Epithelial cell of prostate (primary cell): Measurements from ENCODE around the gene DYTN.

Source experiments
- DNase-seq: peaks from one replicate; pipeline ENCODE4 v3.0.0-alpha.2; 2011; ENCODE audit warnings: low read depth, low spot score
- H3K27ac ChIP-seq: fragments of 450-650 bp; 2 replicates; pipeline ENCODE4 v1.5.1; 2017; ENCODE audit warnings: mild to moderate bottlenecking

Gene DYTN

DNA sequence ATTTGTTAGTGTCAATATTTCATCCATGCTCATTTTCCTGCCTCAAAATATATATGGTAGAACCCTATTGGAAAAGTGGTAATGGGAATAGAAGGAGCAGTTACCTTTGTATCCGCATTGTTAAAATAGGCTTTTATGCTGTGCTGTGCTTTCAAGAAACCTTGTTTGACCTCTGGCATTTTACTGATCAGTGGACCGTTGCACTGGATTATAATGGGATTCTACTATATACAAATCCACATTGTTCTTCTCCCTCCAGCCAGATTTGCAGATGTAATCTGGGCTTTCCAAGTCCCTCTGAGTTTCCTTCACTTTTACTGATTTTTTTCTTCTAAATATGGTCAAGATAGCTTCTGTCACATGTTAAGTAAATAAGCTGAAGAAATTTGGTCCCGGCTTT, 99.2 kb downstream of the DYTN start:
- DNase-seq, result no peak
- no peak overlapping the region for H3K27ac ChIP-seq

DNA sequence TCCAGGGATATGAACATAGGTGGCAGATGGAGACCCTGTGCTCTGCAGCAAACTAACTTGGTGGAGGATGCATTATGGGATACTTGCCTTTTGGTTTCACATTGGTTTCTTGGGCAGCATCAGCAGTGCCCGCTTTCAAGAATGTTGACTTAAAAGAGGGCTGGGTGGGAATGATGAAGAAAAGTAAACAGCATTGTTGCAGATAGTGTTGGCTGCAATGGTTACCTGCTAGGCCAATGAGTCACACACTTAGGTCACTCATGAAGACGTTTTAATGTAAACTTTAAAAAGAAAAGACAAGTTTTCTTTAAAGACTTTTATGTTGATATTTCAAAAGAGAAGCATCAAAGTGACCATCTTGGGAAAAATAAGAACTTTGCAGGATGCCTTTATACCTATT, 102.0 kb downstream of the DYTN start:
- no peak overlapping the region for H3K27ac ChIP-seq
- DNase-seq, result peak; percentile 20

DNA sequence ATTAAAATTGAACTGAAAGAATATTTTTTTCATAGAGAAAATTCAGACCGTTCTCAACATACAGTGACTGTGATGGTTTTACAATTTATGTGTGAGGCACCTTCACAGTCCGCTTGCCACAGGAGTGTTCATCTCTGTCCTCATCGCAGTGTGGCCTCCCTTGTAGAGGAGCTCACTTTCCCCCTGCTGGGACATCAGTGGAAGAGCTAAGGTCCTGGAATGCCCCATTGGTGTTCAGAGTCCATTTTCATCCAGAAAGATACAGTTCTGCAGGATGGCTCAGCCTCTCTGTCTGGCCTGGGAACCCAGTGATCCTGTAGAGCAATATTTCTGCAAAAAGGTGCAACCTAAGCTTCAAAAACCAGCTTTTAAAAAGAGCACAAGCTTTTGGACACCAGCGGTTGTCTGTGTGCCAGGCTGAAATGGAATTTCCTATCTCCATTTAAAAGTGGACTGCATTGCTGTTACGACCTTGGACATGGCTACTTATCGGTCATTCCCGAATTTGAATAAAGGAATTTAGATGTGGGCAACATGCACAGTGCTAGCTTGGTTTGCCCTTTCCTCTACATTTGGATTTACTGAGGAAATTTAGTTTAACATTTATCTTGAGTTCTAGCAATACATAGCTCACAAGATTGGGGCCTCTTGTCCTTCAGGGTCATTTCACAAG, 102.6 kb downstream of the DYTN start:
- H3K27ac ChIP-seq, result no peak overlapping the region
- no peak for DNase-seq

DNA sequence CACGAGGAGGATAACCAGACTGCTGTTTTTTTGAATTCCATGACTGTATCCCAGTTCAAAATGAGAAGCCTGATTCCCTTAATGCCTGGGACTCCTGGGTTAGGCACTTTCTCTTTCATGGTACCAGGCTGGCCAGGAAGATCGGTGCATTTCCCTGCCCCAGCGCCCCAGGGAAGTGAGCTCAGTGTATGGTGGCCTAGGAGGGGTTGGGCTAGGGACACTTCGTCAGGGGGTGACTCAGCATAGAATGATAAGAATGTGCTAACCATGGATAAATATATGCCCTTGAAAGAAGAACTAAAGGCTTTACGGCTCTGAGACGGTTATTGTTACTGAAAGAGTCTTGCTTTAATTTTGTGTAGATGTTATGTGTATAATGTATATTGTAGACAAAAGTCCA, 103.4 kb downstream of the DYTN start:
- H3K27ac ChIP-seq, result no peak overlapping the region
- DNase-seq, result no peak

DNA sequence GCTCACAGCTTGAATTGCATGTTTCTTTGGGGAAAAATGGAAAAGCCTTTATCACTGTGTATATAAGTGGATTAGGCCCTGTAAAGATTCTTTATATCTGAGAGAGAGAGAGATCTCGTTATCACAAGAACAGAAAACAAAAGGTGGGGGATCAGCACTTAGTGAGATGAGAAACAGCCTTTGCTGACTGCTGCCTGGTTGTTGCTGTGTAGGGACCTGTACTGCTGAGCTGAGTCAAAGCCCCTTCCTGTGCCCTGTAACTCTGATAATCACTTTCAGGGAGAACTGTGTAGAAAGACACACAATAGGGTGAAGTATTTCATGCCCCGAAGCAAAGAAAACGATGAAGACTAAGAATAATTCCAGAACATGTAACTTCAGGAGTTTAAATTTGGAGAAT, 106.5 kb downstream of the DYTN start:
- DNase-seq, result no peak

DNA sequence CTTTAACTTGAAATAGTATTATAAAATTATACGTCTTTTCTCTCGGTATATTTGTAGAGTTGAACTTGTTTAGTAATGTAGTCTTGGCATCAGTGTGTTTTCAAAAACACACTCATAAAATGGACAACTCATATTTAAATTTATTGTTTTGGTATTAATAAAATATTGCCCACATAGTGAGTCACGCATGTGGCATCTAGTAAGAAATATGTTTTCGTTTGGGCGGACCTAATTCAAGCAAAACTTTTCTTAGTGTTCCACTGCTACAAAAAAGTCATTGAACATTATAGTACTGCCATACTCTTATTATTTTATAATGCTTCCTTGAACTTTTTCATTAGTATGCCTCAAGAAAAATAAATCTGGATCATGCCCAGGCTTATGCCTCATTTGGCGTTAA, 107.0 kb downstream of the DYTN start:
- no peak for DNase-seq
- peak overlapping the region; percentile 0 for H3K27ac ChIP-seq

More for the DNA sequence above, 106.5 kb downstream of the DYTN start:
- H3K27ac ChIP-seq, result peak overlapping the region; percentile 0

DNA sequence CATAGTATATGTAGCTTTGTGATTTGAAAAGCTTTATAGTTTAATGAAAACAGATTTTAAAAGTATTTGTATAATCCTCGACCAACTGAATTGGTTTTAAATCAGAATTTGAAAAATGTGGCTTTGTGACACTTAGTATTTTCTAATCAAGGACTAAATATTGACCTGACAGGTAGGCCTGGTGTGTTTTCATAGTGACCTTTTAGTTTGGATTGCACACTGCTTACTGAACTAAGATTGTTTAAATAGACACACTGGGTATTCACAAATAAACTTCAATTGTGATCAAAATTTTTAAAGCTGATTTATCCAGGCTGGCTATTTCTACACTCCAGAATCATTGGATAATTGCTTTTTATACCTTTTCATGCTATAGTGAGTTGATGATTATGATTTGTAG, 107.7 kb downstream of the DYTN start:
- no peak overlapping the region for H3K27ac ChIP-seq
- DNase-seq, result no peak

DNA sequence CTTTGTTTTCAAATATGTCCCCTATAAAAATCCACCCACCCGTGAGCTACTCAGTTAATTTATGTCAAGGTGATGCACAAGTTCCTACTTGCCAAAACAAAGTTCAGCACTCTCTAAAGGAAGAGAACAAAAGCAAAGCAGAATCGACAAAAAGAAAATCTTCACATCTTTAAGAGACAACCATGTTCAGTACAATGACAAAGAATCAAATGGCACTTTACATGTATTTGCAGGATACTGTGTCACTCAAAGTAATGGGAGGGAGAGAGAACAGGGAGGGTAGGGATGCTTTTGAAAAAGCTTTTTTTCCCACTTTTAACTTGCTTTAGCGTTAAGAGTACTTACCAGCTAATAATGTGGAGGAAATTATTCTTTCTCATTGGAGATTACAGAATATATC, 115.0 kb downstream of the DYTN start:
- no peak overlapping the region for H3K27ac ChIP-seq
- no peak for DNase-seq
